Measurements from ENCODE around the gene NCLN.

The NCLN gene

GRCh38 chr19:3192228-3192635, 6.5 kb downstream of the NCLN start:
- no peaks in the 10 kb centered on the region for H3K27me3 ChIP-seq (ENCODE audit: insufficient read depth, low read length)
- H3K4me3 ChIP-seq (ENCODE audit: low read depth, low read length) = no peak overlapping the region
- peaks cover 44% of the 10 kb centered on the region for H3K79me2 ChIP-seq (ENCODE audit: control insufficient read depth, insufficient read depth, low read length, unreplicated experiment)
- H2AFZ ChIP-seq (ENCODE audit: low read length, unreplicated experiment) = no peak overlapping the region
- no peaks in the 10 kb centered on the region for H3K36me3 ChIP-seq (ENCODE audit: insufficient read depth, low read length)
- H3K4me1 ChIP-seq (ENCODE audit: control insufficient read depth, insufficient read depth, low read length, unreplicated experiment) = peaks cover 6% of the 10 kb centered on the region
- no peak overlapping the region for H3K27ac ChIP-seq (ENCODE audit: low read depth, low read length)

GRCh38 chr19:3192684-3193083, 7.0 kb downstream of the NCLN start:
- H3K36me3 ChIP-seq (ENCODE audit: insufficient read depth, low read length) = no peaks in the 10 kb centered on the region
- no peaks in the 10 kb centered on the region for H3K27me3 ChIP-seq (ENCODE audit: insufficient read depth, low read length)
- H3K27ac ChIP-seq (ENCODE audit: low read depth, low read length) = no peak overlapping the region
- H3K4me3 ChIP-seq (ENCODE audit: low read depth, low read length) = no peak overlapping the region
- H3K79me2 ChIP-seq (ENCODE audit: control insufficient read depth, insufficient read depth, low read length, unreplicated experiment) = peaks cover 39% of the 10 kb centered on the region
- H3K4me1 ChIP-seq (ENCODE audit: control insufficient read depth, insufficient read depth, low read length, unreplicated experiment) = peaks cover 1% of the 10 kb centered on the region
- no peak overlapping the region for H2AFZ ChIP-seq (ENCODE audit: low read length, unreplicated experiment)

GRCh38 chr19:3193256-3194105, 7.8 kb downstream of the NCLN start:
- H3K36me3 ChIP-seq (ENCODE audit: insufficient read depth, low read length) = no peaks in the 10 kb centered on the region
- H3K79me2 ChIP-seq (ENCODE audit: control insufficient read depth, insufficient read depth, low read length, unreplicated experiment) = peaks cover 31% of the 10 kb centered on the region
- H3K4me1 ChIP-seq (ENCODE audit: control insufficient read depth, insufficient read depth, low read length, unreplicated experiment) = no peaks in the 10 kb centered on the region
- H3K27me3 ChIP-seq (ENCODE audit: insufficient read depth, low read length) = no peaks in the 10 kb centered on the region
- H3K4me3 ChIP-seq (ENCODE audit: low read depth, low read length) = no peak overlapping the region
- no peak overlapping the region for H2AFZ ChIP-seq (ENCODE audit: low read length, unreplicated experiment)
- H3K27ac ChIP-seq (ENCODE audit: low read depth, low read length) = no peak overlapping the region

GRCh38 chr19:3194106-3195087, 8.7 kb downstream of the NCLN start:
- Histone ChIP-seq H3K4me3 (ENCODE audit: low read depth, low read length) (no peak overlapping the region), H3K27me3 (ENCODE audit: insufficient read depth, low read length) (no peaks in the 10 kb centered on the region), H3K4me1 (ENCODE audit: control insufficient read depth, insufficient read depth, low read length, unreplicated experiment) (no peaks in the 10 kb centered on the region), H3K27ac (ENCODE audit: low read depth, low read length) (no peak overlapping the region), H2AFZ (ENCODE audit: low read length, unreplicated experiment) (no peak overlapping the region), H3K36me3 (ENCODE audit: insufficient read depth, low read length) (no peaks in the 10 kb centered on the region), H3K79me2 (ENCODE audit: control insufficient read depth, insufficient read depth, low read length, unreplicated experiment) (peaks cover 22% of the 10 kb centered on the region)

- no peak overlapping the region for H3K4me3 ChIP-seq (ENCODE audit: low read depth, low read length)
- H2AFZ ChIP-seq (ENCODE audit: low read length, unreplicated experiment) = no peak overlapping the region
- no peaks in the 10 kb centered on the region for H3K27me3 ChIP-seq (ENCODE audit: insufficient read depth, low read length)
- peaks cover 4% of the 10 kb centered on the region for H3K79me2 ChIP-seq (ENCODE audit: control insufficient read depth, insufficient read depth, low read length, unreplicated experiment)
- H3K36me3 ChIP-seq (ENCODE audit: insufficient read depth, low read length) = no peaks in the 10 kb centered on the region
- no peaks in the 10 kb centered on the region for H3K4me1 ChIP-seq (ENCODE audit: control insufficient read depth, insufficient read depth, low read length, unreplicated experiment)
- no peak overlapping the region for H3K27ac ChIP-seq (ENCODE audit: low read depth, low read length)
These were observed 10.6 kb downstream of the NCLN start for GRCh38 chr19:3196064-3196932.

- no peak overlapping the region for H3K27ac ChIP-seq (ENCODE audit: low read depth, low read length)
- H3K36me3 ChIP-seq (ENCODE audit: insufficient read depth, low read length) = no peaks in the 10 kb centered on the region
- H2AFZ ChIP-seq (ENCODE audit: low read length, unreplicated experiment) = no peak overlapping the region
- H3K79me2 ChIP-seq (ENCODE audit: control insufficient read depth, insufficient read depth, low read length, unreplicated experiment) = no peaks in the 10 kb centered on the region
- no peaks in the 10 kb centered on the region for H3K27me3 ChIP-seq (ENCODE audit: insufficient read depth, low read length)
- H3K4me3 ChIP-seq (ENCODE audit: low read depth, low read length) = no peak overlapping the region
- no peaks in the 10 kb centered on the region for H3K4me1 ChIP-seq (ENCODE audit: control insufficient read depth, insufficient read depth, low read length, unreplicated experiment)
These were observed 11.1 kb downstream of the NCLN start for GRCh38 chr19:3196933-3197205.

GRCh38 chr19:3198901-3199700, 13.4 kb downstream of the NCLN start:
- Histone ChIP-seq H3K4me1 (ENCODE audit: control insufficient read depth, insufficient read depth, low read length, unreplicated experiment) (no peaks in the 10 kb centered on the region), H3K79me2 (ENCODE audit: control insufficient read depth, insufficient read depth, low read length, unreplicated experiment) (no peaks in the 10 kb centered on the region), H3K27me3 (ENCODE audit: insufficient read depth, low read length) (no peaks in the 10 kb centered on the region), H3K27ac (ENCODE audit: low read depth, low read length) (no peak overlapping the region), H2AFZ (ENCODE audit: low read length, unreplicated experiment) (no peak overlapping the region), H3K36me3 (ENCODE audit: insufficient read depth, low read length) (no peaks in the 10 kb centered on the region), H3K4me3 (ENCODE audit: low read depth, low read length) (no peak overlapping the region)

GRCh38 chr19:3201072-3201700, 15.5 kb downstream of the NCLN start:
- Histone ChIP-seq H3K79me2 (ENCODE audit: control insufficient read depth, insufficient read depth, low read length, unreplicated experiment) (no peaks in the 10 kb centered on the region), H3K36me3 (ENCODE audit: insufficient read depth, low read length) (no peaks in the 10 kb centered on the region)

GRCh38 chr19:3201911-3202310, 16.2 kb downstream of the NCLN start:
- H2AFZ ChIP-seq (ENCODE audit: low read length, unreplicated experiment) = no peak overlapping the region
- no peak overlapping the region for H3K27ac ChIP-seq (ENCODE audit: low read depth, low read length)
- no peak overlapping the region for H3K4me3 ChIP-seq (ENCODE audit: low read depth, low read length)
- no peaks in the 10 kb centered on the region for H3K36me3 ChIP-seq (ENCODE audit: insufficient read depth, low read length)
- no peaks in the 10 kb centered on the region for H3K79me2 ChIP-seq (ENCODE audit: control insufficient read depth, insufficient read depth, low read length, unreplicated experiment)
- H3K27me3 ChIP-seq (ENCODE audit: insufficient read depth, low read length) = no peaks in the 10 kb centered on the region
- no peaks in the 10 kb centered on the region for H3K4me1 ChIP-seq (ENCODE audit: control insufficient read depth, insufficient read depth, low read length, unreplicated experiment)

More at GRCh38 chr19:3201072-3201700, 15.5 kb downstream of the NCLN start:
- Histone ChIP-seq H3K27ac (ENCODE audit: low read depth, low read length) (no peak overlapping the region), H3K4me1 (ENCODE audit: control insufficient read depth, insufficient read depth, low read length, unreplicated experiment) (no peaks in the 10 kb centered on the region), H2AFZ (ENCODE audit: low read length, unreplicated experiment) (no peak overlapping the region), H3K4me3 (ENCODE audit: low read depth, low read length) (no peak overlapping the region), H3K27me3 (ENCODE audit: insufficient read depth, low read length) (no peaks in the 10 kb centered on the region)

All from ACC112 (cell line).